GM10266 (cell line): ENCODE measurements around the gene CD200.

ENCODE experiments used
- DNase-seq: peaks from one replicate; pipeline ENCODE4 v3.0.0; 2012; ENCODE audit errors: extremely low spot score
- TF ChIP-seq, protein P1 (sequence below): IDR thresholded peaks from 2 replicates; pipeline ENCODE4 v1.5.1; 2012; ENCODE audit warnings: mild to moderate bottlenecking, low read depth; ENCODE audit not compliant: control insufficient read depth, insufficient read depth; ENCODE audit errors: missing control alignments

The CD200 gene

DNA sequence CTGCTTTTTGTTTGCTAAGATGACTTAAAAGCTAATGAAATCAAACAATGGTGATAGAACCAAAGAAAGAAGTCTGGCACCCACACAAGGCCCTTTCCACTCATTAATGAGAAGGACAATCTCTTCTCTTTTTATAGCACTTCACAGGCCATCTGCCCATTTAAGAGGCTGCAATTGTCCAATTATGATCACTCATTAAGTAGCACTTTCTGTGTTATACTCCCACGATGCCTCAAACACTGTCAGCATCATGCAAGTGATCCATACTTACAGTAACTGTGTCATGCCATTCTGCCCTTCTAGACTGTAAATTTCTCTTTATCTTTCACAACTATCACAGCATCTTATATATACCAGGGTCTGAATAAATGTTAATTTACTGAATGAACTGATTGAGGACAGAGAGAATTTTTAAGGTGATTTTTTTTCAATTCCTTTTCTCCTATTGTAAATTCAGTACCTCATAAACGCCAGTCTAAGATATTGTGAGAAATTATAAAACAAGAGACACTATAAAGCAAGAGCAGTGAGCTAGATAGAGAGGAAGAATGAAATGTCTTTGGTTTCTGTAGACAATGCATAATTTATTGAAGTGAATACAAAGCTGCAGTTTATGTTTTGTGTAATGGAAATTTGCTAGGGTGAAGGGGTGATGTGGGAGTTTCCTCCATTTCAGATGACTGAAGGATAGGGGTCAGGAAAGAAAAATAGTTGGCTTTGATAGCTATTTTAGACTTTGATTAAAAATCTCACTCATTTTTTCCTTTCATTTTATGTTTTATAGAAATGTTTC lies 17.3 kb downstream of the CD200 start:
- no peak for DNase-seq

DNA sequence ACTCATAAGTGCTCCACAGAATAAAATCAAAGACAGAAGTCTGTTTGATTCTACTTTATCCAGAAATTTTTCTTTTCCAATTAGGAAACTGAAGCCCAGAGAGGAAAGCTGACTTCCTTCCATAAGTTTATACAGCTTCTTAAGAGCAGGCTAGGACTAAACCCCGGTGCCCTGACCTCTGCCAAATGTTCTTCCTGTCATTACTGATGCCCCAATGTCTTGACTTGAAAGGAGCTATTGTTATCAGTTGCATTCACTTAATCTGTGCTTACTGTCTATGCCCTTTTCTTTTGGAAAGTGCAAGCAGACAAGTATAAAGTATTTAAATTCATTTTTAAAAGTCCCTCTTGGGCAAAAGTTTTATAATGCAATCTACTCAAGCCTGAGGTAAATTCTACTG lies 18.1 kb downstream of the CD200 start:
- TF ChIP-seq, protein P1, sequence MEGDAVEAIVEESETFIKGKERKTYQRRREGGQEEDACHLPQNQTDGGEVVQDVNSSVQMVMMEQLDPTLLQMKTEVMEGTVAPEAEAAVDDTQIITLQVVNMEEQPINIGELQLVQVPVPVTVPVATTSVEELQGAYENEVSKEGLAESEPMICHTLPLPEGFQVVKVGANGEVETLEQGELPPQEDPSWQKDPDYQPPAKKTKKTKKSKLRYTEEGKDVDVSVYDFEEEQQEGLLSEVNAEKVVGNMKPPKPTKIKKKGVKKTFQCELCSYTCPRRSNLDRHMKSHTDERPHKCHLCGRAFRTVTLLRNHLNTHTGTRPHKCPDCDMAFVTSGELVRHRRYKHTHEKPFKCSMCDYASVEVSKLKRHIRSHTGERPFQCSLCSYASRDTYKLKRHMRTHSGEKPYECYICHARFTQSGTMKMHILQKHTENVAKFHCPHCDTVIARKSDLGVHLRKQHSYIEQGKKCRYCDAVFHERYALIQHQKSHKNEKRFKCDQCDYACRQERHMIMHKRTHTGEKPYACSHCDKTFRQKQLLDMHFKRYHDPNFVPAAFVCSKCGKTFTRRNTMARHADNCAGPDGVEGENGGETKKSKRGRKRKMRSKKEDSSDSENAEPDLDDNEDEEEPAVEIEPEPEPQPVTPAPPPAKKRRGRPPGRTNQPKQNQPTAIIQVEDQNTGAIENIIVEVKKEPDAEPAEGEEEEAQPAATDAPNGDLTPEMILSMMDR: no peak
- DNase-seq: no peak

More for the DNA sequence above, 17.3 kb downstream of the CD200 start:
- TF ChIP-seq, protein P1: no peak

DNA sequence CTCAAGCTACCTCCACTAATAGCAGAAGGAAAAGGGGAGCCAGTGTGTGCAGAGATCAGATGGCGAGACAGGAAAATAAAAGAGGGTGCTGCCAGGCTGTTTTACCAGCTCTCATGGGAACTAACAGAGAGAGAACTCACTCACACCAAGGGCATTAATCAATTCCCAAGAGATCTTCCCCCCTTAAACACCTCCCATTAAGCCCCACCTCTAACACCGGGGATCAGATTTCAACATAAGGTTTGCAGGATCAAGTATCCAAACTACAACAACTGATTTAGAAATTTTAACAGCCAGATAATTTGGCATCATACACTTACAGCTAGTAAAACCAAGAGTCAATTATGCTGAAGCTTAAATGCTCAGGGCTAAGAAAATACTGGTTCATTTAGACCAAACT lies 18.9 kb downstream of the CD200 start:
- TF ChIP-seq, protein P1: no peak
- DNase-seq: no peak

DNA sequence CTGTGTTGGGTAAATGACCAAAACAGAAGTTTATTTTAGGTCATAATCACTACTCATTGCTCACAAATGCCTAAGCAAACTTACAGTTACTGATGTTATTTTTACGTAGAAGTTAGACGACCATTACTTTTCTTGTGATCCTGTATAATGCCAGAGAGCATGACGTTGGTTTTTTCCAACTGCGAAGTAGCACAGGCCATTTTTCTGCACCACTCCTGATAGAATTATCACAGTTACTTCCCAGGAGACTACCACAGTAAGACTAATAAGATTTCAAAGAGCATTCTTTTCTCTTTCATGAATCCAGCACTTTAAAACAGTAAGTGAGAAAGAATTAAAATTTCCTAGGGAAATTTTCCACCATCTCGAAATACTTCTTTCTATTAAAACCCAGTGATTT lies 19.8 kb downstream of the CD200 start:
- DNase-seq: no peak
- TF ChIP-seq, protein P1: no peak

DNA sequence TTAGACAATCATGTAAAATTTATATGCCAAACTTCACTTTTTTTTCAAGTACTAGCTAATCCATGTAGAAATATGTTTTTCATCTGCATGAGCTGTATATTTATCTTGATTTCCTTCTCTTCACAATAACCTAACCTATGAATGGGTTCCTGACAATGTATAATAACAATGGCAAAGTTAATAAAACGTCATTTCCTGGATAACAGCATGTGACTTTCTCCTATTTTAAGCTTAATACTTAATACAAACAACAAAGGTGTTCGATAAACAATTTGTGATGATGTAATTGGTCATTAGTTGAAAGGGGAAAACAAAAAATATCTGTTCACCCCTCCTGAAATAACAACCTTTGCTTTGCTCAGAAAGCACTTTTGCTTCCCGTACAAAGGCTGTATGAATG lies 20.4 kb downstream of the CD200 start:
- DNase-seq: no peak
- TF ChIP-seq, protein P1: no peak

DNA sequence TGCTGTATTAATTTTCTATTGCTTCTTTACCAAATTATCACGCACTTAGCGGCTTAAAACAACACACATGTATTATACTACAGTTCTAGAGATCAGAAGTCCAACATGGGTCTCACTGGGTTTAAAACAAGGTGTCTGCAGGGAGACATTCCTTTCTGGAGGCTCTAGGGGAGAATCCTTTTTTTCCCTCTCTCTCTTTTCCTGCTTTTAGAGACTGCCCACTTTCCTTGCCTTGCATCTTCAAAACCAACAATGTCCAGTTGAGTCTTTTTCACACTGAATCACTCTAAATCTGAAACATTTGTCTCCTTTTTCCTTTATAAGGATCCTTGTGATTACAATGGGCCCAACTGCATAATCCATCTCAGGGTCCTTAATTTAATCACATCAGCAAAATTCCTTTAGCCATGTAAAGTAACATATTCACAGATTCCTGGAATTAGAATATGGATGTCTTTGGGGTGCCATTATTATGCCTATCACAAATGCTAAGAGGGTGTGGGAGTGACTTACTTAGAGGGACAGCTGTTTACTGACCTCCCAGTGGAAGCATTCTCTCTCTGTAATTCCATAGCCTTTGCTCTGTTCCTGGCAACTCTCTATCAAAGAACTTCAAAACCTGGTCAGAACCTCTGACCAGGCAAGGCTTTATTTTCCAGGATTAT lies 21.8 kb downstream of the CD200 start:
- TF ChIP-seq, protein P1: no peak
- DNase-seq: no peak

DNA sequence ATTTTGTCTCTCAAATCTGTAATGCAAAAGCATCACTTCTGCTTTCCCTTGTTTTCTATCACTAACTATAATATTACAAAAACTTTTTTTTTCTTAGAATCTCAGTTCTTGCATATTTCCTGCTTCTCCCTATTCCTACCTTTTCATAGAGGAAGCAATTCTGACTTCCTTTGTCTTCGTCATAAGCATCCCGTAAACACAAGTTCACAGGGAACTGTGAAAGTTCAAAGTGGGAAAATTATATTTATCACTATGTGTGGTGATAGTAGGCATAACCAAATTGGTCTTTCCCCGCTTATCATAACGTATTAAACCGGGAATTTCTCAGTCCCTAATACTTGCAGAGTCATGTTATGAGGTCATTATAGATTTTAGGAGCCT lies 22.3 kb downstream of the CD200 start:
- TF ChIP-seq, protein P1: no peak
- DNase-seq: no peak
